Fibroblast of lung (primary cell): Measurements from ENCODE around the gene TRMT61A.

Experiments used
- EZH2 ChIP-seq: IDR thresholded peaks from 2 replicates; pipeline ENCODE4 v1.5.1; 2012; ENCODE audit warnings: low read length, control low read depth, mild to moderate bottlenecking; ENCODE audit errors: missing control alignments
- TF ChIP-seq, protein P1 (sequence below), 2 donors: IDR thresholded peaks in 1 of 2; conservative IDR thresholded peaks in 1 of 2; 1 replicate in 1 of 2; 2 replicates in 1 of 2; pipeline ENCODE4 v1.5.1; 2011 to 2012; ENCODE audit warnings: low read length in 2 of 2, control low read depth in 1 of 2, inconsistent platforms in 1 of 2, low read depth in 1 of 2, mild to moderate bottlenecking in 1 of 2

DNA sequence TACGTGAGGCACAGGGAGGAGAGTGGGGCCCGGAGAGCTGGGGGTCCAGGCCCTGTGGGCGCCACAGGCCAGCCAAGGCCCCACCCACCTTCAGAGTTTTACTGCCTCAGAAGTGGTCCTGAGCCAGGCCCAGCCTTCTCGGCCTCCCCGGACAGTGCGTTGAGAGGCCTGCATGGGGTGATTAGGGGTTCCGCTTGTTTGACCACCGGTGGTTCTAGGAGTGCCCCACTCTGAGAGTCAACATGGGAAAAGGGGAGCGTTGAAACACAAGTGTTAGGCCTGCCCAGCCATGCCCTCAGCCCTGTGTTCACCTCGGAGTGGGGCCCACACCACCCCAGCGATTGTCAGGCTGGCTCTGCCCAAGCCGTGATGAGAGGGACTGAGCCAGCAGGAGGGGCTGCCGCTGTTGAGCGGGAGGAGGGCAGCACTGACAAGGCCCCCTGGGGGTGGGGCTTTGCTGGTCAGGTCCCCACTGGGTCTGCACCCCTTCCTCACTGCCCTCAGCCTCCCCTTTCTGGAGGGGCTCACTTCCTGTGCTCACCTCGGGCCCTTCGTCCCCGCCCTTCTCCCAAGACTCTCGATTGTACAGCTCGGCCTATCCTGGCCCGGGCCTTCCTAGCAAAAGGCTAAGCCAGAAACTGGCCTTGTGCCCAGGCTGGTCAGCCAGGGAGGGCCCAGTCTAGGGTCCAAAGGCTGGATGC is 11.1 kb upstream of the TRMT61A start:
- TF ChIP-seq, protein P1, sequence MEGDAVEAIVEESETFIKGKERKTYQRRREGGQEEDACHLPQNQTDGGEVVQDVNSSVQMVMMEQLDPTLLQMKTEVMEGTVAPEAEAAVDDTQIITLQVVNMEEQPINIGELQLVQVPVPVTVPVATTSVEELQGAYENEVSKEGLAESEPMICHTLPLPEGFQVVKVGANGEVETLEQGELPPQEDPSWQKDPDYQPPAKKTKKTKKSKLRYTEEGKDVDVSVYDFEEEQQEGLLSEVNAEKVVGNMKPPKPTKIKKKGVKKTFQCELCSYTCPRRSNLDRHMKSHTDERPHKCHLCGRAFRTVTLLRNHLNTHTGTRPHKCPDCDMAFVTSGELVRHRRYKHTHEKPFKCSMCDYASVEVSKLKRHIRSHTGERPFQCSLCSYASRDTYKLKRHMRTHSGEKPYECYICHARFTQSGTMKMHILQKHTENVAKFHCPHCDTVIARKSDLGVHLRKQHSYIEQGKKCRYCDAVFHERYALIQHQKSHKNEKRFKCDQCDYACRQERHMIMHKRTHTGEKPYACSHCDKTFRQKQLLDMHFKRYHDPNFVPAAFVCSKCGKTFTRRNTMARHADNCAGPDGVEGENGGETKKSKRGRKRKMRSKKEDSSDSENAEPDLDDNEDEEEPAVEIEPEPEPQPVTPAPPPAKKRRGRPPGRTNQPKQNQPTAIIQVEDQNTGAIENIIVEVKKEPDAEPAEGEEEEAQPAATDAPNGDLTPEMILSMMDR (conservative IDR thresholded peaks at IDR 0.05 in 1 of 2, IDR thresholded peaks at IDR 0.05 in 1 of 2; ENCODE audit: low read depth in 1 of 2, low read length in 2 of 2): no peak
- no peak for TF ChIP-seq EZH2
